GM23248 (cell line): ENCODE measurements around the gene ARHGAP26. TPM values are rescaled to one million over a fixed set of nuclear protein-coding genes. Genes with fewer than 3 reads are reported as not detected.

Source experiments
- DNase-seq: peaks from one replicate; pipeline ENCODE4 v3.0.0-alpha.2; 2015
- H2AFZ ChIP-seq: fragments of 200-600 bp; sonication (generic); 2 replicates; pipeline ENCODE4 v1.6.1; 2016; ENCODE audit warnings: antibody characterized with exemption
- H3F3A ChIP-seq: fragments of 200-600 bp; sonication (generic); 2 replicates; pipeline ENCODE4 v1.6.1; 2016; ENCODE audit warnings: mild to moderate bottlenecking, antibody characterized with exemption, mixed run types; ENCODE audit not compliant: insufficient read depth
- H3K27ac ChIP-seq: fragments of 200-600 bp; sonication (generic); 2 replicates; pipeline ENCODE4 v1.5.1; 2016; ENCODE audit warnings: mild to moderate bottlenecking
- H3K27me3 ChIP-seq: fragments of 200-600 bp; sonication (generic); replicated peaks from 2 replicates; pipeline ENCODE4 v1.6.1; 2016; ENCODE audit warnings: mild to moderate bottlenecking; ENCODE audit not compliant: insufficient read depth
- H3K36me3 ChIP-seq: fragments of 200-600 bp; sonication (generic); 2 replicates; pipeline ENCODE4 v1.6.1; 2016; ENCODE audit warnings: low read depth, mild to moderate bottlenecking
- H3K4me1 ChIP-seq: fragments of 200-600 bp; sonication (generic); 2 replicates; pipeline ENCODE4 v1.6.1; 2016; ENCODE audit warnings: mild to moderate bottlenecking; ENCODE audit not compliant: insufficient read depth
- H3K4me2 ChIP-seq: fragments of 200-600 bp; sonication (generic); one replicate; pipeline ENCODE4 v1.6.1; 2016; ENCODE audit warnings: mild to moderate bottlenecking; ENCODE audit not compliant: unreplicated experiment
- H3K4me3 ChIP-seq: fragments of 200-600 bp; sonication (generic); 2 replicates; pipeline ENCODE4 v1.5.1; 2016; ENCODE audit warnings: mild to moderate bottlenecking
- H3K79me2 ChIP-seq: fragments of 200-600 bp; sonication (generic); 2 replicates; pipeline ENCODE4 v1.6.1; 2016; ENCODE audit warnings: mild to moderate bottlenecking; ENCODE audit not compliant: insufficient read depth
- H3K9ac ChIP-seq: fragments of 200-600 bp; sonication (generic); 2 replicates; pipeline ENCODE4 v1.6.1; 2016; ENCODE audit warnings: mild to moderate bottlenecking
- H3K9me2 ChIP-seq: fragments of 200-600 bp; sonication (generic); 2 replicates; pipeline ENCODE4 v1.6.1; 2016; ENCODE audit warnings: mixed run types, mild to moderate bottlenecking, moderate library complexity; ENCODE audit not compliant: insufficient read depth
- H3K9me3 ChIP-seq: fragments of 200-600 bp; sonication (generic); one replicate; pipeline ENCODE4 v1.6.1; 2017; ENCODE audit warnings: low read depth
- H4K20me1 ChIP-seq: fragments of 200-600 bp; sonication (generic); 2 replicates; pipeline ENCODE4 v1.6.0; 2016; ENCODE audit not compliant: insufficient read depth
- EZH2 ChIP-seq: fragments of 200-600 bp; sonication (generic); IDR thresholded peaks from 2 replicates; pipeline ENCODE4 v1.6.1; 2018; ENCODE audit warnings: antibody characterized with exemption, mild to moderate bottlenecking; ENCODE audit not compliant: insufficient read depth, poor library complexity, severe bottlenecking
- EZH2phosphoT487 ChIP-seq: fragments of 200-600 bp; sonication (generic); IDR thresholded peaks from 2 replicates; pipeline ENCODE4 v1.6.1; 2018; ENCODE audit warnings: antibody characterized with exemption, moderate library complexity, mild to moderate bottlenecking, low read depth; ENCODE audit not compliant: insufficient read depth
- WGBS, 2 experiments: methylation state at CpG; one replicate each; pipeline ENCODE4 v1.1.6; 2015 to 2017; ENCODE audit warnings: low lambda C conversion rate in 2 of 2, low coverage in 1 of 2; ENCODE audit errors: missing lambda C conversion rate in 2 of 2; 5-methylcytosine and 5-hydroxymethylcytosine counted together
- in situ Hi-C: fragments of 300-500 bp; cut with MboI; formaldehyde crosslinking; loops from 2 replicates; pipeline ENCODE4 v1.15.0; 2020
- polyA plus RNA-seq: library from polyadenylated mRNA; unstranded; fragments of >200 nt; fragmentation: Nextera tagmentation; extraction: Ambion mirVana; gene quantifications from 2 replicates; pipeline ENCODE4 v1.2.1, GENCODE V29; 2016
- total RNA-seq: library from RNA; depleted of rRNA; stranded (reverse); fragments of >200 nt; shearing (Covaris generic); gene quantifications from 2 replicates; pipeline ENCODE4 v1.2.3, GENCODE V29; 2014

The ARHGAP26 gene
- total and polyA plus RNA-seq, 2 experiments from 2014 or later: 1.6 to 1.7 TPM

DNA sequence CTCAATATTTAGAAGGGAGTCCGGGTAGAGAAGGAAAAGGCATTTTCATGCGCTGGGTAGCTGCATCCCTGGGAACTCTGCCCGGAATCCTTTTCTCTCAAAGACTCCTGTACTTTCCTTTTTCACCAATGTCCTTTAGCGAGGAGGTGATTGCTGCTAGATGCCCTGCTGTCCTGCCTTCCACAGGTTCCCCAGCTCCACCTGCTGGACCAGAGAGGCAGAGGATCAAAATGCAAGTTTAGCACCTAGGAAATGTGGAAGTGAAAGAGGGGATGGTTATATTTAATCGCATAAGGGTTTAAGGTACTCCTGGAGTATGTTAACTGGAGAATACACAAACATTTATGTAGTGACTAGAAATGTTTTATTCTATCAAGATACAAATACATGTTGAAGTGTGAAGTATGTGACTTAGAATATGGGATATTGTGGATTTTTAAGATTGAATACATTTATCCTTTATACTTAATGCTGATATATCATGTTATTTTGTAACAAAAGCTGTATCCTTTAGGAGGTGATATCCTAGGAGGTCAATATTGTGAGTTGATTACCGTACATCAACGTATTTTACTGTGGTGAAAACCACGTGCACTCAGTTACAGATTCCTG is 145.7 kb downstream of the ARHGAP26 start:
- Histone ChIP-seq H3K4me2 (no peak overlapping the region), H4K20me1 (no peaks in the 10 kb centered on the region), H3K9ac (no peak overlapping the region), H3K27me3 (no peaks in the 10 kb centered on the region), H3K9me2 (no peaks in the 10 kb centered on the region), H3K27ac (no peak overlapping the region), H3K4me3 (no peak overlapping the region), H3F3A (no peaks in the 10 kb centered on the region), H3K79me2 (no peaks in the 10 kb centered on the region), H3K36me3 (no peaks in the 10 kb centered on the region), H3K4me1 (no peaks in the 10 kb centered on the region), H2AFZ (no peak overlapping the region), H3K9me3 (no peaks in the 10 kb centered on the region)
- DNase-seq: peak; percentile 43
- TF ChIP-seq EZH2: no peak
- TF ChIP-seq EZH2phosphoT487: no peak
- 87 to 90% methylated on average over 8 of the region's 8 CpGs for WGBS, 2 experiments
- in situ Hi-C loops: no loop called here

DNA sequence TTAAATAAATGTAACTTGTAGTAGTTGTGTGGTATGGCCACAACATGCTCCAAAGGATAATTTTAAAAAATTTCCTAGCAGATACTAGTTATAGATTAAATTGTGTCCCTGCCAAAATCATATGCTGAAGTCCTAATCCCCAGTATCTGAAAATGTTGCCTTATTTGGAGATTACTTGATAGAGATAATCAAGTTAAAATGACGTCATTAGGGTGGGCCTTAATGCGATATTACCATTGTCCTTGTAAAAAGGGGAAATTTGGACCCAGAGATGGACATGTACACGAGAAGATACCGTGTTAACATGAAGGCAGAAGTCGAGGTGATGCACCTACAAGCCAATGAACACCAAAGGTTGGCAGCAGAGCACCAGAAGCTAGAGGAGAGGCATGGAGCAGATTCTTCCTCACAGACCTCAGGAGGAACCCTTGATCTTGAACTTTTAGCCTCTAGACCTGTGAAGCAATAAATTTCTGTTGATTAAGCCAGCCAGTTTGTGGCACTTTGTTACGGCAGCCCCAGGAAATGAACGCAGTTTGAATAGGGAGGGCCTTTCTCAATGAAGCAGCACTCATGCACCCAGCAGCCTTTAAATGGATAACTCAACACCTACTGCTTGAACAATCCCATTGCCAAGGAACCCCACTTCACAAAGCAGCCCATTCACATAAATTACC is 148.9 kb downstream of the ARHGAP26 start:
- no peaks in the 10 kb centered on the region for H3F3A ChIP-seq
- H3K9ac ChIP-seq: no peak overlapping the region
- TF ChIP-seq EZH2phosphoT487: no peak
- no peak for TF ChIP-seq EZH2
- H2AFZ ChIP-seq: no peak overlapping the region
- in situ Hi-C loops: no loop called here
- no peaks in the 10 kb centered on the region for H3K36me3 ChIP-seq
- no peak overlapping the region for H3K4me3 ChIP-seq
- no peaks in the 10 kb centered on the region for H4K20me1 ChIP-seq
- WGBS, 2 experiments: 75 to 83% methylated on average over 7 of the region's 7 CpGs
- H3K4me1 ChIP-seq: peaks cover 7% of the 10 kb centered on the region; the same call in 1 of the 2 replicates
- no peaks in the 10 kb centered on the region for H3K27me3 ChIP-seq
- no peaks in the 10 kb centered on the region for H3K79me2 ChIP-seq
- no peaks in the 10 kb centered on the region for H3K9me2 ChIP-seq
- H3K4me2 ChIP-seq: no peak overlapping the region
- H3K9me3 ChIP-seq: no peaks in the 10 kb centered on the region
- no peak overlapping the region for H3K27ac ChIP-seq
- no peak for DNase-seq

DNA sequence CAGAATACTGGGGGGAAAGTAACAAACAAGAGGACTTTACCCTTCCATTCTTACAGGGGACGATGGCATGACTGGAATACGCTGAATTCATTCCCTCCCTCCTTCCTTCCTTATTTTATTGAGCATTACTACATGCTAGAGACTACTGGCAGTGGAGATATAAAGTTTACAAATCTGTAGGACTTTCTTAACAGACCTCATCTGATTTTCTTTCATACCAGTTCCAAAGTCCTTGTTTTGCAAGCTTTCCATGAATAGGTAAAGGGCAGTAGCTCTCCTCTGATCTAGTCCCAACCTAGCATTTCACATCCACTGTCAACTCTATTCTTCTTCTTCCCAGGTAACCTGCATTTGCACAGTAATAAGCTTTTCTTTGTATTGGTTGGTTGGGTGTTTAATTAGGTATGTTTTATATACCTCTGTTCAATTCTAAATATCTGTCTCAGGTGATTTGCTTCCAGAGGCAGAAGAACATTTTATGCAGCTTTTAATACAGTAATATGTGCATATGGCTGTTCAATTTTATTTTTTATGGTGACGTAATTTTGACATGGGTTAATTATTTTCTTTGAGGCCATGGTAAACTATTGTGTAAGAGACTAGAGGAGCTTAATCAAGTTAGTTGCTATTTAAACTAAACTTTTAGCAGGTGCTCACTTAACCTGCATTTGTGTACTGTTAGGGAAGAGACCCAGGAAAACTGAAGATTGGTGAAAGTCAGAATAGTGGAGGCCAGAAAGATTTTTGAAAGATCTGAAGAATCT is 150.9 kb downstream of the ARHGAP26 start:
- in situ Hi-C loops: loop anchor here (10.0 kb wide), 1 partner anchor 474 kb away; no protein-coding TSS in a partner anchor
- Histone ChIP-seq H3K36me3 (no peaks in the 10 kb centered on the region), H4K20me1 (no peaks in the 10 kb centered on the region), H3K79me2 (no peaks in the 10 kb centered on the region), H3K4me1 (peaks cover 15% of the 10 kb centered on the region), H3K4me3 (no peak overlapping the region), H3K9me2 (no peaks in the 10 kb centered on the region), H3F3A (peaks cover 6% of the 10 kb centered on the region; the same call in 1 of the 2 replicates), H3K9ac (no peak overlapping the region), H2AFZ (no peak overlapping the region), H3K4me2 (no peak overlapping the region), H3K27ac (no peak overlapping the region), H3K9me3 (no peaks in the 10 kb centered on the region), H3K27me3 (no peaks in the 10 kb centered on the region)
- no peak for TF ChIP-seq EZH2phosphoT487
- no peak for TF ChIP-seq EZH2
- 80 to 82% methylated on average over 3 of the region's 3 CpGs for WGBS, 2 experiments
- no peak for DNase-seq

DNA sequence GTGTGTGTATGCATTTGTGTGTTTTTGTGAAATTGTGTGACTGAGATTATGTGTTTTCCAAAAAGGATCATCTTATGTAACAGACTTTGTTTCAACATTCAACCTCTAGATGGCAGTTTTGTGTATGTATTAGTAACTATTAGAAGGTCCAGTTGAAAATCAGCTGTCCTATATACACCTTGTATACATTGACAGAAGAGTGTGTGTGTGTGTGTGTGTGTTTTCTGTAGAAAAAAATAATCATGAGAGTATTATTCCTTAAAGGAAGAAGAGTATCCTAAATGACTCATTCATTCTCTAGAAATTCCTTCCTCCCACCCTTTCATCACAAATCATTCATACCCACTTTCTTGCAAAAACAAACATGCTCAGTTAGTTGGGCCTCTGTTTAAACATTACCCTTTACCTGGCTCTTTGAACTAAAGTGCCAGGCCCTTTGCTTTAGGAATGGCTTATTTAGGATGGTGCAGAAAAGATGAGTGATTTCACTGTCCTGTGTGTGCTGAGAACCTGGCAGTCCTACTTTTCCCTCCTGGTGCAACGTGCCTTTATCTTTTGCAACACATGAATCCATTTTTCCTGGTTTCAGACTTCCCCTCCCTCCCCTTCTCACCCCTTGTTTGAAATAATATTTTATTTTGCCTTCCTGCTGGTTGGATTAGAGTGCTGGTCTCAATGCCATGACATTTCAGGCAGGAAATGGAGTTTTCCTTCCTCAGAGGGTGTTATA is 152.2 kb downstream of the ARHGAP26 start:
- H3K27me3 ChIP-seq: no peaks in the 10 kb centered on the region
- H3K79me2 ChIP-seq: no peaks in the 10 kb centered on the region
- H3K9ac ChIP-seq: no peak overlapping the region
- no peak for TF ChIP-seq EZH2phosphoT487
- no peak for TF ChIP-seq EZH2
- H2AFZ ChIP-seq: no peak overlapping the region
- no peaks in the 10 kb centered on the region for H3K9me2 ChIP-seq
- H3K9me3 ChIP-seq: no peaks in the 10 kb centered on the region
- DNase-seq: peak; percentile 70
- in situ Hi-C loops: loop anchor here (10.0 kb wide), 1 partner anchor 472 kb away; no protein-coding TSS in a partner anchor
- no peaks in the 10 kb centered on the region for H3K36me3 ChIP-seq
- H3K4me3 ChIP-seq: no peak overlapping the region
- H3K4me2 ChIP-seq: no peak overlapping the region
- peaks cover 20% of the 10 kb centered on the region for H3K4me1 ChIP-seq
- H4K20me1 ChIP-seq: no peaks in the 10 kb centered on the region
- WGBS, 2 experiments: 100% methylated on average over 1 of the region's 1 CpG
- peaks cover 14% of the 10 kb centered on the region for H3F3A ChIP-seq
- no peak overlapping the region for H3K27ac ChIP-seq
